DND-41 (cell line): Measurements from ENCODE around the gene DNAJC4.

ENCODE experiments used
- ATAC-seq: fragments of 200-7000 bp; cut with Tn5 transposase; 3 replicates; pipeline ENCODE4 v1.9.1; 2021; ENCODE audit warnings: low read depth; ENCODE audit not compliant: insufficient read depth
- DNase-seq: peaks from one replicate; pipeline ENCODE4 v3.0.0-alpha.2; 2020
- H2AFZ ChIP-seq: 2 replicates; pipeline ENCODE4 v1.6.0; 2012; ENCODE audit warnings: low read depth, low read length
- H3K27ac ChIP-seq: 2 replicates; pipeline ENCODE4 v1.5.1; 2012; ENCODE audit warnings: low read length, inconsistent platforms
- H3K27me3 ChIP-seq: fragments of 200-600 bp; sonication (generic); 2 replicates; pipeline ENCODE4 v1.6.0; 2012; ENCODE audit warnings: low read length, mild to moderate bottlenecking, inconsistent platforms; ENCODE audit not compliant: insufficient read depth, poor library complexity
- H3K36me3 ChIP-seq: 2 replicates; pipeline ENCODE4 v1.5.1; 2012; ENCODE audit warnings: low read length, inconsistent platforms; ENCODE audit not compliant: insufficient read depth
- H3K4me1 ChIP-seq: 2 replicates; pipeline ENCODE4 v1.5.1; 2012; ENCODE audit warnings: mild to moderate bottlenecking, low read length; ENCODE audit not compliant: insufficient read depth
- H3K4me2 ChIP-seq: 2 replicates; pipeline ENCODE4 v1.6.0; 2012; ENCODE audit warnings: mild to moderate bottlenecking, moderate library complexity, low read length, inconsistent platforms; ENCODE audit not compliant: insufficient read depth
- H3K4me3 ChIP-seq, 2 experiments: fragments of 200-600 bp in 1 of 2; shearing (Covaris generic) in 1 of 2; 2 replicates each; pipeline ENCODE4 v1.5.1; 2012 to 2016; ENCODE audit warnings: inconsistent platforms in 2 of 2, low read length in 2 of 2, mild to moderate bottlenecking in 2 of 2, low read depth in 1 of 2, moderate library complexity in 1 of 2
- H3K79me2 ChIP-seq: 2 replicates; pipeline ENCODE4 v1.6.0; 2012; ENCODE audit warnings: low read length, inconsistent platforms; ENCODE audit not compliant: insufficient read depth
- H3K9ac ChIP-seq: 2 replicates; pipeline ENCODE4 v1.6.0; 2012; ENCODE audit warnings: low read depth, mild to moderate bottlenecking, inconsistent platforms, low read length, moderate library complexity
- H3K9me3 ChIP-seq: 2 replicates; pipeline ENCODE4 v1.5.1; 2012; ENCODE audit warnings: low read length, moderate library complexity, mild to moderate bottlenecking, inconsistent platforms; ENCODE audit not compliant: insufficient read depth, severe bottlenecking
- H4K20me1 ChIP-seq: 2 replicates; pipeline ENCODE4 v1.6.0; 2012; ENCODE audit warnings: low read length; ENCODE audit not compliant: insufficient read depth
- EZH2 ChIP-seq: IDR thresholded peaks from 3 replicates; pipeline ENCODE4 v1.6.1; 2012; ENCODE audit warnings: borderline replicate concordance, low read depth, mild to moderate bottlenecking, moderate library complexity, low read length, inconsistent platforms; ENCODE audit not compliant: severe bottlenecking
- TF ChIP-seq, protein P1 (sequence below): IDR thresholded peaks from 2 replicates; pipeline ENCODE4 v1.5.1; 2012; ENCODE audit warnings: borderline replicate concordance, low read length, moderate library complexity, mild to moderate bottlenecking; ENCODE audit not compliant: poor library complexity, severe bottlenecking; ENCODE audit errors: extremely low read depth

DNAJC4 gene

DNA sequence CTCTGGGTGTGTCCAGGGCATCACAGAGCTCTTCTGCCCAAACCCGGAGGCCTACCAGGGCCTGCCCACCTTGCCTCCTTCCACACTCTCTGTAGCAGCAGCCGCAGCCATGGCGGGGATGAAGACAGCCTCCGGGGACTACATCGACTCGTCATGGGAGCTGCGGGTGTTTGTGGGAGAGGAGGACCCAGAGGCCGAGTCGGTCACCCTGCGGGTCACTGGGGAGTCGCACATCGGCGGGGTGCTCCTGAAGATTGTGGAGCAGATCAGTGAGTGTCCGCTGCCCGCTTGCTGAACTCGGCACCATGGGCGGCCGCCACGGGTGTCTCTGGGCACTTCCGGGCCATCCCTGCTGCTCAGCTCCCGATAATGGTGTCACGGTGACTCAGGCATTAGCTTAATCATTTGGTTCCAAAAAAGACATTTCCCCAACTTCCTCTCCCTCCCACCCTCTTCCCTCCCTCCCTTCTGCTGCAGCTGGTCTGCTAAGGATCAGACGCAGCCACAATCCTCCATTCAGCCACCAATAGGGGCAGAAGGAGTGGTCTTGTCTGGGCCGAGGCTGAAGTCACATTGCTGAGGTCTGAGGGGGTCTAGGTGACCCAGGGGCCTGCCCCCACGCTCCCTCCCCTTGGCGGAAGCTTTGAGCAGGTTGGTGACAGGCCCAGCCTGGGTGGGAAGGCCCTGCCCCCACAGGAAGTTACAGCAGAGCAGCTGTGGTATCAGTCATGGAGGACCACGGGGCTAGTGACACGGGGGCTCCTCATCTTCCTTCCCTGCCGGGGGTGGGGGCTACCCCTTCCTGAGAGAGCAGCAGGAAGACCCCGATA is 22.9 kb upstream of the DNAJC4 start:
- DNase-seq (peak; percentile 93), ATAC-seq (peak; percentile 72)
- Histone ChIP-seq H3K9ac (peak overlapping the region; percentile 88), H3K79me2 (peaks cover 22% of the 10 kb centered on the region), H3K9me3 (no peaks in the 10 kb centered on the region), H4K20me1 (peaks cover 32% of the 10 kb centered on the region), H3K4me1 (peaks cover 46% of the 10 kb centered on the region), H3K4me2 (peak overlapping the region; percentile 93), H3K4me3 (peak overlapping the region; percentile 52 to 86), H2AFZ (peak overlapping the region; percentile 62), H3K27me3 (no peaks in the 10 kb centered on the region), H3K27ac (peak overlapping the region; percentile 93), H3K36me3 (peaks cover 78% of the 10 kb centered on the region)
- TF ChIP-seq, protein P1, sequence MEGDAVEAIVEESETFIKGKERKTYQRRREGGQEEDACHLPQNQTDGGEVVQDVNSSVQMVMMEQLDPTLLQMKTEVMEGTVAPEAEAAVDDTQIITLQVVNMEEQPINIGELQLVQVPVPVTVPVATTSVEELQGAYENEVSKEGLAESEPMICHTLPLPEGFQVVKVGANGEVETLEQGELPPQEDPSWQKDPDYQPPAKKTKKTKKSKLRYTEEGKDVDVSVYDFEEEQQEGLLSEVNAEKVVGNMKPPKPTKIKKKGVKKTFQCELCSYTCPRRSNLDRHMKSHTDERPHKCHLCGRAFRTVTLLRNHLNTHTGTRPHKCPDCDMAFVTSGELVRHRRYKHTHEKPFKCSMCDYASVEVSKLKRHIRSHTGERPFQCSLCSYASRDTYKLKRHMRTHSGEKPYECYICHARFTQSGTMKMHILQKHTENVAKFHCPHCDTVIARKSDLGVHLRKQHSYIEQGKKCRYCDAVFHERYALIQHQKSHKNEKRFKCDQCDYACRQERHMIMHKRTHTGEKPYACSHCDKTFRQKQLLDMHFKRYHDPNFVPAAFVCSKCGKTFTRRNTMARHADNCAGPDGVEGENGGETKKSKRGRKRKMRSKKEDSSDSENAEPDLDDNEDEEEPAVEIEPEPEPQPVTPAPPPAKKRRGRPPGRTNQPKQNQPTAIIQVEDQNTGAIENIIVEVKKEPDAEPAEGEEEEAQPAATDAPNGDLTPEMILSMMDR = peak; percentile 21
- no peak for TF ChIP-seq EZH2

DNA sequence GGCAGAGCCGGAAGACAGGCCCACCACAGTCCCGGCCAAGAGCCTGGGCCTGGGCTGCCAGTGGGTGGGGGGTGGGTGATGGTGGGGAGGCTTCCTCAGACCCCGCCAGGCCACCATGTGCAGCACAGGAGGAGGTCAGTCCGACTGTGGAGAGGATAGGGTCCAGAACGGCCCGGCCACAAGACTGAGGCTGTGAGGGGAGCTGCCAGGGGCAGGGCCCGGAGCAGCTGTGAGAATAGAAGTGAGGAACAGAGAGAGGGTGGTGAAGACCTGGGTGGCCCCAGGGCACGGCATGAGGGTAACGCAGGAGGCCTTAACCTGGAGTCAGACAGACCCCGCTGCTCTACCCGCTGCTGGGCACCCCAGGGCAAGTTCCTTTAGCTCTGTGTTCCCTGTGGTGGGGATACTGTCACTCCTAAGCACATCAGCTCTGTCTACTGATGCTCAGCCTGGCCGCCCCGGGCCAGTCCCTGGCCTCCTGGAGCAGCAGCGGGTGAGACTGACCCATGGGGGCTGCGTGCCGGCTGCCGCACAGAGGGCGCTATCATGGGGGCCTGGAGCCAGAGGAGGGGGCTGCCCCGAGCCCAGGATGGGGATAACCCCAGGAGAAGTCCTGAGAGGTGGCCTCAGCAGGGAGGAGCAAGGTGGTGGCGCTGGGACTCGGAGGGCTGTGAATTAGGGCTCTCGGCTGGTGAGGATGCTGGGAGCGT is 22.1 kb upstream of the DNAJC4 start:
- TF ChIP-seq EZH2 = no peak
- TF ChIP-seq, protein P1 = no peak
- H4K20me1 ChIP-seq = peaks cover 24% of the 10 kb centered on the region
- H3K4me1 ChIP-seq = peaks cover 46% of the 10 kb centered on the region
- peak overlapping the region; percentile 93 for H3K27ac ChIP-seq
- H3K4me2 ChIP-seq = peak overlapping the region; percentile 93
- no peak overlapping the region for H2AFZ ChIP-seq
- peak overlapping the region in 1 of 2 experiments; percentile 86; a peak in 2 of 4 replicates for H3K4me3 ChIP-seq
- H3K9me3 ChIP-seq = no peaks in the 10 kb centered on the region
- peaks cover 72% of the 10 kb centered on the region for H3K36me3 ChIP-seq
- peak overlapping the region; percentile 88 for H3K9ac ChIP-seq
- DNase-seq = no peak
- no peak for ATAC-seq
- H3K27me3 ChIP-seq = no peaks in the 10 kb centered on the region
- peaks cover 17% of the 10 kb centered on the region for H3K79me2 ChIP-seq

DNA sequence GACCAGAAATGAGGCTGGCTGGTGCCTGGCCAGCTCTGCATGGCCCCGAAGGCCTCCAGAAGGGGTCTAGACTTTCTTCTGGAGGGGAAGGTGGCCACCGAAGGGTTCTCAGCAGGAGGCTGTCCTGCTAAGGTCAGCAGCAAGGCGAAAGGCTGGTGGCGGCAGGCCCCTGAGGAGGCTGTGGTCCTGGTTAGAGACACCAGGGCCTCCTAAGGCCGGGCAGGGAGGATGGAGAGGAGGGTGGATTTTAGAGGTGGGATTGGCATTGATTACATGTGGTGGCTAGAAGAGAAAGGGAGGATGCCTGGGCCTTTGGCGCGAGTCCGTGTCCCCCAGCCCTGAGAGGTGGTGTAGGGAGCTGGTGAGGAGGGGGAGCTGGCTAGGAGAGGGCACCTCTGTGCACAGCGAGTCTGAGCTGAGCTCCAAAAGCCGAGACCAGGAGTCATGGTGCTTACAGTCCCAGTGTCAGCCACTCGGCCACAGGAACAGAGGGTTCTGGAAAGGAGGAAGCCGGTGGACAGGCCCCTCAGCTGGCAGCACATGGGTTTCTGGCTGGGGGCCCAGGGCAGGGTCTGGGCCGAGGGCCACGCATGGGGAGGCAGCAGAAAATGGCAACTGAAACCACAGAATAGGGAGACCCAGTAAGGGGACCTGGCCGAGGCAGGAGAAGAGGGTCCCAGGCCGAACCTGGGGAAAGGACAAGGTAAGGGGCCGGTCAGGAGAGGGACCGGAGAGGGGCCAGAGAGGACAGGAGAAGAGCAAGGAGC is 21.4 kb upstream of the DNAJC4 start:
- H3K4me1 ChIP-seq = peaks cover 45% of the 10 kb centered on the region
- peaks cover 69% of the 10 kb centered on the region for H3K36me3 ChIP-seq
- H3K27me3 ChIP-seq = no peaks in the 10 kb centered on the region
- no peak for DNase-seq
- H3K4me2 ChIP-seq = no peak overlapping the region
- ATAC-seq = no peak
- TF ChIP-seq EZH2 = no peak
- TF ChIP-seq, protein P1 = no peak
- H3K9ac ChIP-seq = no peak overlapping the region; the same call in 1 of the 2 replicates
- H3K9me3 ChIP-seq = no peaks in the 10 kb centered on the region
- peaks cover 18% of the 10 kb centered on the region for H4K20me1 ChIP-seq
- H3K4me3 ChIP-seq = no peak overlapping the region
- no peak overlapping the region for H2AFZ ChIP-seq
- peaks cover 17% of the 10 kb centered on the region for H3K79me2 ChIP-seq
- H3K27ac ChIP-seq = peak overlapping the region; percentile 93
